Panc1 (cell line): ENCODE results near the gene CYP27A1. TPM values are rescaled to one million over a fixed set of nuclear protein-coding genes. Genes with fewer than 3 reads are reported as not detected.

ENCODE experiments used
- ATAC-seq: fragments of 200-7000 bp; cut with Tn5 transposase; 2 replicates; pipeline ENCODE4 v1.9.1; 2020; ENCODE audit warnings: mild to moderate bottlenecking, moderate library complexity
- BruUV-seq: library from RNA; stranded (reverse); fragments of 400-500 nt; replicated peaks from 2 replicates; lab custom pipeline; 2021; lab: Mats Ljungman, UMichigan
- CTCF ChIA-PET: fragments of 300-600 bp; sonication (Branson Sonifier 250); formaldehyde crosslinking; loops from one replicate; lab custom pipeline; 2022; ENCODE audit warnings: antibody characterized with exemption; lab: Charles Lee
- POLR2A ChIA-PET: fragments of 300-600 bp; sonication (Branson Sonifier 250); formaldehyde crosslinking; loops from one replicate; lab custom pipeline; 2022; ENCODE audit warnings: antibody characterized with exemption; lab: Charles Lee
- DNase-seq: peaks from one replicate; pipeline ENCODE4 v3.0.0-alpha.2; 2010; ENCODE audit warnings: low read depth, low spot score
- H3K27ac ChIP-seq: 2 replicates; pipeline ENCODE4 v1.5.1; 2011; ENCODE audit warnings: mild to moderate bottlenecking, low read length, inconsistent platforms
- H3K27me3 ChIP-seq: fragments of 200-500 bp; sonication (Bioruptor generic); 2 replicates; pipeline ENCODE4 v1.6.0; 2014; ENCODE audit warnings: low read length, inconsistent platforms; ENCODE audit not compliant: control insufficient read depth, insufficient read depth
- H3K36me3 ChIP-seq: fragments of 200-500 bp; sonication (Bioruptor generic); 2 replicates; pipeline ENCODE4 v1.5.1; 2014; ENCODE audit warnings: inconsistent platforms, mild to moderate bottlenecking, low read length, moderate library complexity; ENCODE audit not compliant: control insufficient read depth, insufficient read depth
- H3K4me1 ChIP-seq: 2 replicates; pipeline ENCODE4 v1.5.1; 2011; ENCODE audit warnings: inconsistent platforms, mild to moderate bottlenecking, low read length, moderate library complexity; ENCODE audit not compliant: control insufficient read depth, insufficient read depth
- H3K4me3 ChIP-seq, 2 experiments: 2 replicates each; pipeline ENCODE4 v1.5.1; 2011 to 2012; ENCODE audit warnings: low read depth in 2 of 2, low read length in 2 of 2, mild to moderate bottlenecking in 2 of 2, inconsistent platforms in 1 of 2, moderate library complexity in 1 of 2
- H3K9me3 ChIP-seq: fragments of 200-500 bp; sonication (Bioruptor generic); 2 replicates; pipeline ENCODE4 v1.5.1; 2014; ENCODE audit warnings: low read depth, mild to moderate bottlenecking, inconsistent platforms, low read length, moderate library complexity; ENCODE audit not compliant: control insufficient read depth, insufficient read depth
- POLR2AphosphoS5 ChIP-seq: IDR thresholded peaks from 2 replicates; pipeline ENCODE4 v1.6.1; 2012; ENCODE audit warnings: mild to moderate bottlenecking, low read depth, low read length, moderate library complexity
- SIN3A ChIP-seq: IDR thresholded peaks from 2 replicates; pipeline ENCODE4 v1.6.1; 2012; ENCODE audit warnings: low read depth, mild to moderate bottlenecking, low read length, moderate library complexity, borderline replicate concordance; ENCODE audit not compliant: insufficient read depth
- TCF7L2 ChIP-seq: IDR thresholded peaks from 2 replicates; pipeline ENCODE4 v1.6.1; 2011; ENCODE audit warnings: mild to moderate bottlenecking, low read depth, low read length, inconsistent platforms
- in situ Hi-C: cut with HindIII; loops from 2 replicates; pipeline ENCODE4 v1.10.0; 2016; ENCODE audit warnings: low sequenced_read_pairs, low pct_unique_long_range_greater_than_20kb
- intact Hi-C: fragments of 100-400 bp; cut with micrococcal nuclease; formaldehyde crosslinking; loops from one replicate; pipeline ENCODE4 v1.10.0; 2022; ENCODE audit not compliant: unreplicated experiment
- total RNA-seq: library from RNA; stranded (reverse); gene quantifications from one replicate; pipeline ENCODE4 v1.2.1, GENCODE V29; 2021; ENCODE audit not compliant: unreplicated experiment
- TF ChIP-seq, protein P1 (sequence below), 2 experiments: IDR thresholded peaks; 2 replicates each; pipeline ENCODE4 v1.6.1; 2011 to 2012; ENCODE audit warnings: low read depth in 2 of 2, control low read depth in 1 of 2, low read length in 1 of 2, mild to moderate bottlenecking in 1 of 2, moderate library complexity in 1 of 2; ENCODE audit not compliant: insufficient read depth in 1 of 2
- TF ChIP-seq, protein P2 (sequence below): fragments of 450-650 bp; IDR thresholded peaks from 2 replicates; pipeline ENCODE4 v1.5.1; 2017; ENCODE audit warnings: mild to moderate bottlenecking

CYP27A1 gene
- total RNA-seq, 1 experiment from 2014 or later = 7.7 TPM

- in situ Hi-C loops = no loop called here
Measured at GRCh38 chr2:218832081-218832480, 50.1 kb downstream of the CYP27A1 start.

DNA sequence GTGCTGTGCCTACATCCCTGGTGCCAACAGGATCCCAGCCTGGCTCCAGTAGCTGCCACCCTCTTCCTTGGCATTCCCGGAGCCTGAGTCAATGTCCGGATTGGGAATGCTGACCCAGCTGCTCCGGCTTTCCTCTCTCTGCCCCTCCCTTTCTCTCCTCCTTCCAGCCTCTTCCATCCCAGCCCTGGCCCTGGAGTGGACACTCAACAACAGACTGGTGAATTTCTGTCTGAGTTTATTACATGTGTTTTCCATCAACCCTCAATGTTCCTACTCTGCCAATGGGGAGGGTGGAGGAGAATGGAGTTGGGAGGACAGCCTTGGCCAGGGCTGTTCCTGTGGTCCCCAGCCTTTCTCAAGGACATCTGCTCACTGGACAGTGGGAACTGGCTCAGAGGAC lies 50.6 kb downstream of the CYP27A1 start:
- DNase-seq (no peak), ATAC-seq (peak; percentile 47; the same call in 1 of the 2 replicates)
- Histone ChIP-seq H3K4me3 (no peak overlapping the region), H3K36me3 (no peaks in the 10 kb centered on the region), H3K4me1 (peaks cover 6% of the 10 kb centered on the region; the same call in 1 of the 2 replicates), H3K27me3 (peaks cover 2% of the 10 kb centered on the region; the same call in 1 of the 2 replicates), H3K27ac (no peak overlapping the region), H3K9me3 (peaks cover 4% of the 10 kb centered on the region; the same call in 1 of the 2 replicates)
- intact Hi-C loops = no loop called here
- no TSS peak for BruUV-seq
- ChIA-PET POLR2A (no interaction called here), CTCF (no interaction called here)
- TF ChIP-seq SIN3A = no peak
- TF ChIP-seq, protein P1, sequence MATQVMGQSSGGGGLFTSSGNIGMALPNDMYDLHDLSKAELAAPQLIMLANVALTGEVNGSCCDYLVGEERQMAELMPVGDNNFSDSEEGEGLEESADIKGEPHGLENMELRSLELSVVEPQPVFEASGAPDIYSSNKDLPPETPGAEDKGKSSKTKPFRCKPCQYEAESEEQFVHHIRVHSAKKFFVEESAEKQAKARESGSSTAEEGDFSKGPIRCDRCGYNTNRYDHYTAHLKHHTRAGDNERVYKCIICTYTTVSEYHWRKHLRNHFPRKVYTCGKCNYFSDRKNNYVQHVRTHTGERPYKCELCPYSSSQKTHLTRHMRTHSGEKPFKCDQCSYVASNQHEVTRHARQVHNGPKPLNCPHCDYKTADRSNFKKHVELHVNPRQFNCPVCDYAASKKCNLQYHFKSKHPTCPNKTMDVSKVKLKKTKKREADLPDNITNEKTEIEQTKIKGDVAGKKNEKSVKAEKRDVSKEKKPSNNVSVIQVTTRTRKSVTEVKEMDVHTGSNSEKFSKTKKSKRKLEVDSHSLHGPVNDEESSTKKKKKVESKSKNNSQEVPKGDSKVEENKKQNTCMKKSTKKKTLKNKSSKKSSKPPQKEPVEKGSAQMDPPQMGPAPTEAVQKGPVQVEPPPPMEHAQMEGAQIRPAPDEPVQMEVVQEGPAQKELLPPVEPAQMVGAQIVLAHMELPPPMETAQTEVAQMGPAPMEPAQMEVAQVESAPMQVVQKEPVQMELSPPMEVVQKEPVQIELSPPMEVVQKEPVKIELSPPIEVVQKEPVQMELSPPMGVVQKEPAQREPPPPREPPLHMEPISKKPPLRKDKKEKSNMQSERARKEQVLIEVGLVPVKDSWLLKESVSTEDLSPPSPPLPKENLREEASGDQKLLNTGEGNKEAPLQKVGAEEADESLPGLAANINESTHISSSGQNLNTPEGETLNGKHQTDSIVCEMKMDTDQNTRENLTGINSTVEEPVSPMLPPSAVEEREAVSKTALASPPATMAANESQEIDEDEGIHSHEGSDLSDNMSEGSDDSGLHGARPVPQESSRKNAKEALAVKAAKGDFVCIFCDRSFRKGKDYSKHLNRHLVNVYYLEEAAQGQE (IDR thresholded peaks at IDR 0.05; ENCODE audit: insufficient read depth in 1 of 2, low read depth in 2 of 2, low read length in 1 of 2) = no peak
- no peak for TF ChIP-seq TCF7L2
- TF ChIP-seq POLR2AphosphoS5 = no peak
- TF ChIP-seq, protein P2, sequence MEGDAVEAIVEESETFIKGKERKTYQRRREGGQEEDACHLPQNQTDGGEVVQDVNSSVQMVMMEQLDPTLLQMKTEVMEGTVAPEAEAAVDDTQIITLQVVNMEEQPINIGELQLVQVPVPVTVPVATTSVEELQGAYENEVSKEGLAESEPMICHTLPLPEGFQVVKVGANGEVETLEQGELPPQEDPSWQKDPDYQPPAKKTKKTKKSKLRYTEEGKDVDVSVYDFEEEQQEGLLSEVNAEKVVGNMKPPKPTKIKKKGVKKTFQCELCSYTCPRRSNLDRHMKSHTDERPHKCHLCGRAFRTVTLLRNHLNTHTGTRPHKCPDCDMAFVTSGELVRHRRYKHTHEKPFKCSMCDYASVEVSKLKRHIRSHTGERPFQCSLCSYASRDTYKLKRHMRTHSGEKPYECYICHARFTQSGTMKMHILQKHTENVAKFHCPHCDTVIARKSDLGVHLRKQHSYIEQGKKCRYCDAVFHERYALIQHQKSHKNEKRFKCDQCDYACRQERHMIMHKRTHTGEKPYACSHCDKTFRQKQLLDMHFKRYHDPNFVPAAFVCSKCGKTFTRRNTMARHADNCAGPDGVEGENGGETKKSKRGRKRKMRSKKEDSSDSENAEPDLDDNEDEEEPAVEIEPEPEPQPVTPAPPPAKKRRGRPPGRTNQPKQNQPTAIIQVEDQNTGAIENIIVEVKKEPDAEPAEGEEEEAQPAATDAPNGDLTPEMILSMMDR = no peak
- in situ Hi-C loops = no loop called here

More at GRCh38 chr2:218832081-218832480, 50.1 kb downstream of the CYP27A1 start:
- ATAC-seq = no peak
- peaks cover 6% of the 10 kb centered on the region; the same call in 1 of the 2 replicates for H3K4me1 ChIP-seq
- no TSS peak for BruUV-seq
- TF ChIP-seq, protein P2 = no peak
- TF ChIP-seq SIN3A = no peak
- TF ChIP-seq TCF7L2 = no peak
- TF ChIP-seq POLR2AphosphoS5 = no peak
- TF ChIP-seq, protein P1 (IDR thresholded peaks at IDR 0.05; ENCODE audit: insufficient read depth in 1 of 2, low read depth in 2 of 2, low read length in 1 of 2) = no peak
- intact Hi-C loops = no loop called here
- ChIA-PET POLR2A (no interaction called here), CTCF (no interaction called here)
- no peaks in the 10 kb centered on the region for H3K9me3 ChIP-seq
- no peaks in the 10 kb centered on the region for H3K36me3 ChIP-seq
- H3K27ac ChIP-seq = no peak overlapping the region
- H3K27me3 ChIP-seq = peaks cover 2% of the 10 kb centered on the region; the same call in 1 of the 2 replicates
- H3K4me3 ChIP-seq = no peak overlapping the region
- DNase-seq = no peak
